Ishikawa (cell line): ENCODE measurements around the gene CRYBG2.
A peak's percentile ranks its signal among the peaks of the same experiment; 100 is the strongest.

ENCODE experiments used
- CEBPB ChIP-seq: IDR thresholded peaks from 2 replicates; pipeline ENCODE4 v1.6.1; 2012
- CREB1 ChIP-seq: IDR thresholded peaks from 2 replicates; pipeline ENCODE4 v1.6.1; 2012; ENCODE audit warnings: low read depth
- EGR1 ChIP-seq: IDR thresholded peaks from 2 replicates; pipeline ENCODE4 v1.6.1; 2012
- EP300 ChIP-seq: IDR thresholded peaks from 2 replicates; pipeline ENCODE4 v1.6.1; 2012; ENCODE audit warnings: borderline replicate concordance
- FOXM1 ChIP-seq: IDR thresholded peaks from 2 replicates; pipeline ENCODE4 v1.6.1; 2012; ENCODE audit warnings: low read depth, borderline replicate concordance
- NFIC ChIP-seq: IDR thresholded peaks from 2 replicates; pipeline ENCODE4 v1.6.1; 2012
- RAD21 ChIP-seq: IDR thresholded peaks from 2 replicates; pipeline ENCODE4 v1.6.1; 2012; ENCODE audit warnings: low read depth
- TAF1 ChIP-seq: IDR thresholded peaks from 2 replicates; pipeline ENCODE4 v1.6.1; 2012; ENCODE audit warnings: low read depth, mild to moderate bottlenecking
- TCF12 ChIP-seq: IDR thresholded peaks from 2 replicates; pipeline ENCODE4 v1.6.1; 2012; ENCODE audit warnings: low read depth
- TEAD4 ChIP-seq: IDR thresholded peaks from 2 replicates; pipeline ENCODE4 v1.6.1; 2012
- YY1 ChIP-seq: IDR thresholded peaks from 2 replicates; pipeline ENCODE4 v1.6.1; 2012; ENCODE audit warnings: low read depth
- ZBTB7A ChIP-seq: IDR thresholded peaks from 2 replicates; pipeline ENCODE4 v1.6.1; 2012; ENCODE audit warnings: low read depth
- TF ChIP-seq, protein P1 (sequence below): IDR thresholded peaks from 2 replicates; pipeline ENCODE4 v1.6.1; 2012
- TF ChIP-seq, protein P2 (sequence below): IDR thresholded peaks from 2 replicates; pipeline ENCODE4 v1.6.1; 2012; ENCODE audit warnings: low read depth, mild to moderate bottlenecking
- TF ChIP-seq, protein P3 (sequence below): IDR thresholded peaks from 2 replicates; pipeline ENCODE4 v1.6.1; 2012

CRYBG2 gene

DNA sequence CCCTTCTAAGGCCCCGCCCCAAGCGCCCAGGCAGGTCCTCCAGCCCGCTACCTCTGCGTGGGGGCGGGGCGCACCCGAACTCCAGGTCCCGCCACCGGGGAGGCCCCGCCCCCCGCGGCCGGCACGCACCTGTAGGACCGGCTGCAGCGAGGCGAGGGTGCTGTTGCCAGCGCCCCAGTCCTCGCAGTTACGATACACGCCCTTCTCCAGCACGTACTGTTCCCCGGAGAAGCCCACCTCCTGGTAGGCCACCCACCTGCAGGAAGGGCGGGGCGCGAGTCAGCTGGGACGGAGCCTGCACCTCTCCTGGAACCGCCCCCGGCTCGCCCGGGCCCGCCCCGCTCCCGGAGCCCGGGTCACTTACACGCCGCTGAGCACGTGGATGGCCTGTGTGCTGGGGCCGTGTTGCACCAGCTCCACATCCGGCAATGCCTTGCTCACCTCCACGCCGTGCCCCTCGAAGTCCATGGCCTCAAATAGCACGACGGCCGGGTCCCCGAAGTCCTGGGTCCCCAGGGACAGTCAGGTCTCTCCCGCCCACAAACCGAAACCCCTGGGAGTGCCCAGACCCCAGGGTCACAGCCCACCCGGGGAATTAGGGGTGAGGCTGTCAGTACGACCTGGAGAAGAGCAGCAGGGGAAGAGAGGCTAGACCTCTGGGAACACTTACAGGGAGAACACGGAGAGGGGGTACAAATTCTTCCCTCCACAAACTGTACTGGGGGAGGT is 17.3 kb downstream of the CRYBG2 start:
- TF ChIP-seq TEAD4: no peak
- no peak for TF ChIP-seq CREB1
- TF ChIP-seq ZBTB7A: peak; percentile 60
- TF ChIP-seq, protein P1, sequence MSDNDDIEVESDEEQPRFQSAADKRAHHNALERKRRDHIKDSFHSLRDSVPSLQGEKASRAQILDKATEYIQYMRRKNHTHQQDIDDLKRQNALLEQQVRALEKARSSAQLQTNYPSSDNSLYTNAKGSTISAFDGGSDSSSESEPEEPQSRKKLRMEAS: peak; percentile 100
- TF ChIP-seq FOXM1: no peak
- no peak for TF ChIP-seq RAD21
- no peak for TF ChIP-seq CEBPB
- no peak for TF ChIP-seq EP300
- TF ChIP-seq TCF12: no peak; the same call in 1 of the 2 replicates
- TF ChIP-seq TAF1: no peak
- TF ChIP-seq YY1: no peak
- TF ChIP-seq, protein P2, sequence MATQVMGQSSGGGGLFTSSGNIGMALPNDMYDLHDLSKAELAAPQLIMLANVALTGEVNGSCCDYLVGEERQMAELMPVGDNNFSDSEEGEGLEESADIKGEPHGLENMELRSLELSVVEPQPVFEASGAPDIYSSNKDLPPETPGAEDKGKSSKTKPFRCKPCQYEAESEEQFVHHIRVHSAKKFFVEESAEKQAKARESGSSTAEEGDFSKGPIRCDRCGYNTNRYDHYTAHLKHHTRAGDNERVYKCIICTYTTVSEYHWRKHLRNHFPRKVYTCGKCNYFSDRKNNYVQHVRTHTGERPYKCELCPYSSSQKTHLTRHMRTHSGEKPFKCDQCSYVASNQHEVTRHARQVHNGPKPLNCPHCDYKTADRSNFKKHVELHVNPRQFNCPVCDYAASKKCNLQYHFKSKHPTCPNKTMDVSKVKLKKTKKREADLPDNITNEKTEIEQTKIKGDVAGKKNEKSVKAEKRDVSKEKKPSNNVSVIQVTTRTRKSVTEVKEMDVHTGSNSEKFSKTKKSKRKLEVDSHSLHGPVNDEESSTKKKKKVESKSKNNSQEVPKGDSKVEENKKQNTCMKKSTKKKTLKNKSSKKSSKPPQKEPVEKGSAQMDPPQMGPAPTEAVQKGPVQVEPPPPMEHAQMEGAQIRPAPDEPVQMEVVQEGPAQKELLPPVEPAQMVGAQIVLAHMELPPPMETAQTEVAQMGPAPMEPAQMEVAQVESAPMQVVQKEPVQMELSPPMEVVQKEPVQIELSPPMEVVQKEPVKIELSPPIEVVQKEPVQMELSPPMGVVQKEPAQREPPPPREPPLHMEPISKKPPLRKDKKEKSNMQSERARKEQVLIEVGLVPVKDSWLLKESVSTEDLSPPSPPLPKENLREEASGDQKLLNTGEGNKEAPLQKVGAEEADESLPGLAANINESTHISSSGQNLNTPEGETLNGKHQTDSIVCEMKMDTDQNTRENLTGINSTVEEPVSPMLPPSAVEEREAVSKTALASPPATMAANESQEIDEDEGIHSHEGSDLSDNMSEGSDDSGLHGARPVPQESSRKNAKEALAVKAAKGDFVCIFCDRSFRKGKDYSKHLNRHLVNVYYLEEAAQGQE: no peak
- 0 out of 2 replicates have a peak, but pooled peaks have one; percentile 24 for TF ChIP-seq EGR1
- TF ChIP-seq, protein P3, sequence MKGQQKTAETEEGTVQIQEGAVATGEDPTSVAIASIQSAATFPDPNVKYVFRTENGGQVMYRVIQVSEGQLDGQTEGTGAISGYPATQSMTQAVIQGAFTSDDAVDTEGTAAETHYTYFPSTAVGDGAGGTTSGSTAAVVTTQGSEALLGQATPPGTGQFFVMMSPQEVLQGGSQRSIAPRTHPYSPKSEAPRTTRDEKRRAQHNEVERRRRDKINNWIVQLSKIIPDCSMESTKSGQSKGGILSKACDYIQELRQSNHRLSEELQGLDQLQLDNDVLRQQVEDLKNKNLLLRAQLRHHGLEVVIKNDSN: peak; percentile 56; the same call in 1 of the 2 replicates
- no peak for TF ChIP-seq NFIC

DNA sequence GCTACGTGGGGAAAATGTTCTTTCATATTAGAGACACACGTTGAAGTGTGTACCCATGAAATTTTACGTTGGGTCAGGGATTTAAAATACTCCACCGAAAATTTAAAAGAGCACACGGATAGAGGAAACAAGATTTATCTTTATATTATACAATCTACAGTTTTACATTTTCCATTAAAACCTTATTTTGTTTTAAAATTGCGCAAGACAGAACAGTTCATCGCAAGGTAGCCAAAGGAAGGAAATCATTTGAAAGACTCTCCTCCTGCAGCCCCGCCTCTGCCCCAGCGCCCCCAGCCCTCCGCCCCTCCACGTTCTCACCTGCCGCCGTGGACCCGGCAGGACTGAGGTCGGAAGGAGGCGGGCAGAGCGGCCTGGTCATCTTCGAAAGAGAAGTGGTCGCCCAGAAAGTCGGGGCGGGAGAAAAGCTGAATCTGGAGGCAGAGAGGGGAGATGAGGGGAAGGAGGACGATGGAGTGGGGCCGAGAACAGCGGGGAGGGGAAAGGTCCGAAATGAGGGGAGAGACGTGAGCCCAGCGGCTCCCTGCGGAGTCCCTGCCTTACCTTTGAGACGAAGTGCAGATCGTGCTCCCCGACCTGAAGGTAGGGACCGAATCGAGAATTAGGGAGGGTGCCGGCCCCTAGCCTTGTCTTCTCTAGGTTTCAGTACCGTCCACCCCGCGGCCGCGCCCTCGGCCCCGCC is 18.0 kb downstream of the CRYBG2 start:
- TF ChIP-seq, protein P1: no peak
- TF ChIP-seq CEBPB: peak; percentile 74; the same call in 1 of the 2 replicates
- TF ChIP-seq CREB1: no peak
- TF ChIP-seq TAF1: no peak

DNA sequence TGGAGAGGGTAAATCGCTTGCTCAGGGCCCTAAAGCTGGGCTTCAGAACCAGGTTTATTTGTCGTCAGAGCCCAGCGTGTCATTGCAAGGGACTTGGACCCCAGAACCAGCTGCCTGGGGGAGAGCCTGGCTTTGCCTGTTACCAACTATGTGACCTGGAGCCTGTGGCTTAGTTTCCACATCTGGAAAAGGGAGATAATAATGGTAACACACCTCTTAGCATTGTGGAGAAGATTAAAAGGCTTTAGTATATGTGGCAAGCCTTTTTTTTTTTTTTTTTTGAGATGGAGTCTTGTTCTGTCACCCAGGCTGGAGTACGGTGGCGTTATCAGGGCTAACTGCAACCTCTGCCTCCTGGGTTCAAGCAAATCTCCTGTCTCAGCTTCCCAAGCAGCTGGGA is 23.7 kb downstream of the CRYBG2 start:
- TF ChIP-seq EP300: no peak

DNA sequence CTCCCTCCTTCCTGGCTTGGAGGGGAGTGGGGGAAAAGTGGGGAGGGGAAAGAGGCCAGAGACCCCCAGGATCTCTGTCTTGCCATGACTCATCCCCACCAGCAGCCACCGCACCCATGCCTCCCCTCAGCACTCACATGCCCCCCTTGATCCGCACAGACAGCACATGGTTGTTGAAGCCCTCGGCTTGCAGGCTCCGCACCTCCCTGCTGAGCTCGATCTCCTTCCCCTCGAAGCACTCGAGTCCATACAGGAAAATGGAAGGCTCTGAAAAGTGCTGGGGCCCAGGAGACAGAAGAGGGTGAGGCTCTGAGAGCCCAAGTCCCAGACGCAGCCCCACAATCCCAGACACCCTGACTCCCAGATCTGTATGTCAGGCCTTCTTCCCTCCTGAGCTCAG is 25.3 kb downstream of the CRYBG2 start:
- TF ChIP-seq, protein P3: no peak
- no peak for TF ChIP-seq CEBPB

DNA sequence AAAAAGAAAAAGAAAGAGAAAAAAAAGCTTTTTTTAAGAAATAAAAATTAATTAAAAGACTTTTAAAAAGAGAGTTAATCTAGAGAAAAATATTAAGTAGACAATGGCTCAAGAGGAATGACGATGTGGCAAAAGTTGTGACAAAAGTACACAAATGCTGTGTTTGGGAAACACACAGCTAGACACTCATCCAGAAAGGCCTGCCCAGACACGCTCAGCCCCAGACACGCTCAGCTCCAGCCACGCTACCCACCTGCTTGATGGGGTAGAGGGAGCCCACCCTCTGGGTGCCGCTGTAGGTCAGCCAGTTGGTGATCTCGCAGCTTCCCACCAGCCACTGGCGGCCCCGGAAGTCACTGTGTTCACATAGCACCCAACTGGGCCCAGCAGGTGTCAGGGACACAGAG is 26.0 kb downstream of the CRYBG2 start:
- TF ChIP-seq EGR1 (no peak), EP300 (no peak), YY1 (no peak), NFIC (no peak), CEBPB (no peak), ZBTB7A (no peak), RAD21 (no peak), TCF12 (no peak), CREB1 (no peak), FOXM1 (no peak), TEAD4 (no peak), TAF1 (no peak)
- TF ChIP-seq, protein P3: no peak
- TF ChIP-seq, protein P1: no peak
- TF ChIP-seq, protein P2: no peak

DNA sequence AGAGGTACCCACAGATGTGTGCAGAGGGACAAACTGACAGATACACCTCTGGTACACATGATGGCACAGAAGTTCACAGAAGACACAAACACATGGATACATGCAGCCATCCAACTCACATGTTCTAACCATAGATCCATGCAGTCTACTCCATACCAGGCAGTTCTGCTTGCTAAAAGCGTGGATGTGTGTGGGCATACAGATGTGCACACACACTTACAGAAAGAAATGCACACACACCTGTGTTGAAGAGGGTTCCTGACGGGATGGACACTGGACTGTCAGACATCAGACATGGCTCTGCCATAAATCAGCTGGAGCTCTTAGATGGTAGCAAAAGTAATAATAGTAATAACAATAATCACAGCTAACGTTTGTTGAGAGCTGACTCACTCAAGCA is 29.4 kb downstream of the CRYBG2 start:
- TF ChIP-seq CREB1 (no peak), TEAD4 (no peak), NFIC (no peak), TAF1 (no peak), YY1 (no peak), RAD21 (no peak), CEBPB (no peak)
- TF ChIP-seq, protein P1: no peak
- TF ChIP-seq, protein P2: no peak
